GM12865 (cell line): ENCODE results near the gene MRTFA.

Experiments used
- DNase-seq: peaks from one replicate; pipeline ENCODE4 v3.0.0; 2010; ENCODE audit warnings: low read depth
- H3K4me3 ChIP-seq: 2 replicates; pipeline ENCODE4 v1.5.1; 2011; ENCODE audit warnings: mild to moderate bottlenecking, low read depth, low read length, control low read depth
- TF ChIP-seq, protein P1 (sequence below): IDR thresholded peaks from 2 replicates; pipeline ENCODE4 v1.5.1; 2011; ENCODE audit warnings: low read length, control low read depth, low read depth, inconsistent platforms; ENCODE audit not compliant: insufficient read depth; ENCODE audit errors: missing control alignments

The MRTFA gene

DNA sequence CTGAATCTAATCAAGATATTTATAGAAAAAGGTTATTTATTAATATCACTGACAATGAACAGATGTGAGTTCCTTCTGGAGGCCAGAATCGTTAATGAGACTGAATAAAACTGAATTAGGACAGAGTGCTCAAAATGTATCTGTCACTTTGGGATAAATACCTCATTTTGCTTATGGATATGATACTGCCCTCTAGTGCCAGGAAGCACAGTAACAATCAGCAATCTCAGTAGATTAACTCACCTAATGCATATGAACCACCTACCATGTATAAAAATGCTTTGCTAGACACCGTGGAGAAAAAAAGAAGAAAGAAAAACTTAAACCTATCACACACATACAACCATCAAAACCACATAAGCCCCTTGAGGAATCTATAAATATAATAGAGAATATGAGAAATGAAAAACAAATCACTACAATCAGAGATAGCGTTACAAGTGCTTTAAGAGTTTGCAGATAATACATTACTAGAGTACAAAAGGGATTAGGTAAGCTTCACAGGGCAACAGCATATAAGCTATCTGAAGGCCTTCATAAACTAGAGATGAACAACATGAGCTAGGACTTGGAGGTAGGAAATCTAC, 148.8 kb downstream of the MRTFA start:
- DNase-seq: peak; percentile 37
- TF ChIP-seq, protein P1, sequence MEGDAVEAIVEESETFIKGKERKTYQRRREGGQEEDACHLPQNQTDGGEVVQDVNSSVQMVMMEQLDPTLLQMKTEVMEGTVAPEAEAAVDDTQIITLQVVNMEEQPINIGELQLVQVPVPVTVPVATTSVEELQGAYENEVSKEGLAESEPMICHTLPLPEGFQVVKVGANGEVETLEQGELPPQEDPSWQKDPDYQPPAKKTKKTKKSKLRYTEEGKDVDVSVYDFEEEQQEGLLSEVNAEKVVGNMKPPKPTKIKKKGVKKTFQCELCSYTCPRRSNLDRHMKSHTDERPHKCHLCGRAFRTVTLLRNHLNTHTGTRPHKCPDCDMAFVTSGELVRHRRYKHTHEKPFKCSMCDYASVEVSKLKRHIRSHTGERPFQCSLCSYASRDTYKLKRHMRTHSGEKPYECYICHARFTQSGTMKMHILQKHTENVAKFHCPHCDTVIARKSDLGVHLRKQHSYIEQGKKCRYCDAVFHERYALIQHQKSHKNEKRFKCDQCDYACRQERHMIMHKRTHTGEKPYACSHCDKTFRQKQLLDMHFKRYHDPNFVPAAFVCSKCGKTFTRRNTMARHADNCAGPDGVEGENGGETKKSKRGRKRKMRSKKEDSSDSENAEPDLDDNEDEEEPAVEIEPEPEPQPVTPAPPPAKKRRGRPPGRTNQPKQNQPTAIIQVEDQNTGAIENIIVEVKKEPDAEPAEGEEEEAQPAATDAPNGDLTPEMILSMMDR: peak; percentile 69
- no peak overlapping the region for H3K4me3 ChIP-seq

DNA sequence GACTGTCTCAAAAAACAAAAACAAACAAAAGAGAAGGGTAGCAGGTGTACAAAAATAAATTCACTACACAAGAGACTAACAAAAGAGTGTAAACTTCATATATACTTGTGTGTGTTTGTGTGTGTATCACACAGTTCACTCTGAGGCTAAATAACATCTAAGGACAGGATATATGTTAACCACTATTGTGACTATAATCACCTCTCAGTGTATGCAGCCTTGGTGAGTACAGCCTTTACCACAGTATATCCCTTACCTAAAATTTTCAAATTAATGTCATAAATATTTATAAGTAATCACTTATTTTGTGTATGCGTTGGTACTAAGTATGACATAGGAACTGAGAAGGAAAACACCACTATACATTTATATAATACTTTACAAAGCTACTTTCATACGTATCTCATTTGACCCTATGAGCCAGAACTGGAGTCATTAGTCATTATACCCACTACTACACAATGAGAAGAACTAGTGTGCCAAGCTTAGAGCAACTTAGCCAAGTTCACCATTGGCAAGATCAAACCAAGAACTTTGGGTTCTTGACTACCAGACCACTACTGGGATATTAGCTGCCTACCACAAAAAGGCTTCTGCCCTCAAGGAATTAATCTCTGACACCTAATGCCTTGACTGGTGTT, 149.4 kb downstream of the MRTFA start:
- DNase-seq: no peak
- H3K4me3 ChIP-seq: no peak overlapping the region
- TF ChIP-seq, protein P1: no peak

DNA sequence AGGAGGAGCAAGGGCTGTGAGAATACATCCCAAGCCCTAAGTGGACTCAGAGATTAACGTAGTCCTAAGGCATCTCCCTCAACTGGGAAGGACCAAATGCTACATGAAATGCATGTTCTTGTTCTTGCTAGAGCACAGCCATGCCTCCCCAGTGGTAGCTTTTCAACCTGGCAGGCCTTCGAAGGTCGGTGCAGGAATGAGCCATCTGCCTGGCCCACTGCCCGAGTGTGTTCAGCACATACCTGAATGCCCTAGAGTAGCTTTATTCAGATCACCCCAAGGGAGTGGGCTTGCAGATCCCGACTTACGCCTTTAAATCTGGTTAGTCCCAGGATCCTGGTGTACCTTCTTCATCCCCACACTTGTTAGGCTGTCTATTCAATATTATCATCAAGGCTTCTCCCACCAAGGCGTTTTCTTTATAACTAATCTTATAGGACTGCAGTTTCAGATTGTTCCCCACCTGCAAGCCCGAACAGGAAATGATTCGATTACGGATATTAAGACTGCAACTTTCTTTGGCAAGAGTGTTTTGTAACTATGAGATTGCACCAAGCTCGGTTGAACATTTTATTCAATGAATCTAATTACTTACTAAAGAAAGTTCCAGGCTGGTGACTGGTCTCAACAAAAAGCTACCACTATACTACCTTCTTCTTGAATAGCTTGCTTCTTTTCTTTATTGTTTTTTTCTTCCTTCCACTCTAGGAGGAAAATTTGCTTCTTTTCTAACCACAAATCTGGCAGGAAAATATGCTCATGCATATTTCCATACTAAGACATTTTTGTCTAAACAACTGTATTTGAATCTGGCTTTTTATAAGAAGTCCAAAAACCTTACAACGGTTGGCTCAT, 150.5 kb downstream of the MRTFA start:
- no peak overlapping the region for H3K4me3 ChIP-seq
- no peak for DNase-seq
- TF ChIP-seq, protein P1: no peak

DNA sequence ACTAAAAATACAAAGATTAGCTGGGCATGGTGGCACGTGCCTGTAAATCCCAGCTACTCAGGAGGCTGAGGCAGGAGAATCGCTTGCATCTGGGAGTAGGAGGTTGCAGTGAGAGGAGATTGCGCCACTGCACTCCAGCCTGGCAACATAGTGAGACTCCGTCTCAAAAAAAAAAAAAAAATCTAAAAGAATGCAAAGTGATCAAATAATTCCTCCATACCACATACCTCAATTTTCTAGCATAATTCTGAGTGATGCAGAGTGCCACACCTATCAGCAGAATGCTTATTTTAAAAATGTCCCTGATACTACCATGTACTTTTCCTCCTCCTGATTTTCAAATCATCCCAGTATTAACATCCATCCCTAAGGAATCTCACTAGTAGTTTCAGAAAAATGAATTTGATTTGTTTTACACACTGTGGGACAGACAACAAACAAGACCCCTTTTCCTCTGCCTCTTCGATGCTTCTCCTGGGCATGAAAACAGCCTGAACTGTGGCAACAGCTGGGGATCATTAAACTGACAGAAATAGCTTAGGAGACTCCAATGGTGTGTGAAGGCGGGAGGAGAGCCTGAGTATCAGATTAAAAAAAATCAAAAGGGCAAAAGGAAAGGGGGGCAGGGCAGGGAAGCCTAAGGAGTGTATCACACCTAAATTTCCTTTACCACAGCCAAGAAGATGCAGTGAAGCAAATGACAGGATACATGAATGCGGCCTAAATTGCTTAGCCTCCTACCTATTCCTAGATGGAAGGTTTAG, 151.4 kb downstream of the MRTFA start:
- no peak for DNase-seq
- no peak overlapping the region for H3K4me3 ChIP-seq
- TF ChIP-seq, protein P1: no peak

DNA sequence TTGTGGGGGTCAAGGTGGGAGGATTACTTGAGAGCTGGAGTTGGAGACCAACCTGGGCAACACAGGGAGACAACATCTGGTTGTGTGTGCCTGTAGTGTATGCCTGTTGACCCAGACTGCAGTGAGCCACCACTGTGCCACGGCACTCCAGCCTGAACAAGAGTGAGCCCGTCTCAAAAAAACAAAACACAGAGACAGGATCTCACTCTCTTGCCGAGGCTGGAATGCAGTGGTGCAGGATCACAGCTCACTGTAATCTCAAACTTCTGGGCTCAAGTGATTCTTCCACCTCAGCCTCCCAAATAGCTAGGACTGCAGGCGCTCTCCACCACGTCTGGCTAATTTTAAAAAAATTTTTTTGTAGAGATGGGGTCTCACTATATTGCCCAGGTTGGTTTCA, 153.6 kb downstream of the MRTFA start:
- no peak for DNase-seq
- TF ChIP-seq, protein P1: no peak

DNA sequence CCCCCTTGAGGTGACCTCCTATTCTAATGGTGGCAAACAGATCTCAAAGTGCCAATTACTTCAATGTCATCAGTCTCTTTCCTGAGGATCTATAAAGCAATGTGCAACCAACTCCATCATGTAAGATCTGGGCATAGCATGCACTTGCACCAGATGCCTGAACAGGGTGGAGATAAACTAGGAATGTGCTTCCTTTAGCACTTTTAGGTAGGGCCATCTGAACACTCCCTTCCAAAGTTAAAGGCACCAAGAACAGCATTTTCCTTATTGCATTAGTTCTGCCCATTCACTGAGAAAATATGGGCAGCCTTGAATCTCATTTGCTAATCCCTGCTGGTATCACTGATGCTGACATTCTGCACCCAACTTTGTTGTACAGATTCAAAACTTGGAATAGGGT, 154.1 kb downstream of the MRTFA start:
- H3K4me3 ChIP-seq: no peak overlapping the region
- TF ChIP-seq, protein P1: no peak
- DNase-seq: no peak

More for the DNA sequence above, 153.6 kb downstream of the MRTFA start:
- H3K4me3 ChIP-seq: no peak overlapping the region
